Measurements from ENCODE around the gene OR52W1. TPM values are rescaled to one million over a fixed set of nuclear protein-coding genes. Genes with fewer than 3 reads are reported as not detected.

The OR52W1 gene
- total and polyA plus RNA-seq, 10 of the 15 experiments (the other 5 are each of a cell fraction or from before 2014, with no cell fraction given) = not detected

DNA sequence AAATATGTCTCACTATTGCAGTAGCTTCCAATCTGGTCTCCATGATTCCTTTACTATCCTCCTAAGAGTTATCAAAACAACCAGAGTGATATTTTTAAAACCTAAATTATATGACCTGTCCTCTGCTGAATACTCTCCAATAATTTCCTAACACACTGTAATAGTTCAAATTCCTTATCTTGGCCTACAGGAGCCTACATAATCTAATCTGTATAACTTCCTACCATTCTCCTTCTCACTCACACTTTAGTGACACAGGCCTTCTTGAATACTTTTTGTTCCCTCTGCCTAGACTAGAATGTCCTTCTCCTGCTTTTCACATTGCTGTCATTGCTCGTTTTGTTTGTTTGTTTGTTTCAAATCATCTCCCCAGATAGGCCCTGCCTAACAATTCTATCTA lies 26.0 kb downstream of the OR52W1 start (continued):
- TF ChIP-seq NR2C2 (IDR thresholded peaks at IDR 0.05; ENCODE audit: borderline replicate concordance, control insufficient read depth, insufficient read length, low read depth) (no peak), SMC3 (IDR thresholded peaks at IDR 0.05; ENCODE audit: borderline replicate concordance, low read length) (no peak), GABPA (IDR thresholded peaks at IDR 0.05; ENCODE audit: low read depth) (no peak), CBX3 (IDR thresholded peaks at IDR 0.05; ENCODE audit: borderline replicate concordance, low read depth) (no peak)
- TF ChIP-seq, protein P1, sequence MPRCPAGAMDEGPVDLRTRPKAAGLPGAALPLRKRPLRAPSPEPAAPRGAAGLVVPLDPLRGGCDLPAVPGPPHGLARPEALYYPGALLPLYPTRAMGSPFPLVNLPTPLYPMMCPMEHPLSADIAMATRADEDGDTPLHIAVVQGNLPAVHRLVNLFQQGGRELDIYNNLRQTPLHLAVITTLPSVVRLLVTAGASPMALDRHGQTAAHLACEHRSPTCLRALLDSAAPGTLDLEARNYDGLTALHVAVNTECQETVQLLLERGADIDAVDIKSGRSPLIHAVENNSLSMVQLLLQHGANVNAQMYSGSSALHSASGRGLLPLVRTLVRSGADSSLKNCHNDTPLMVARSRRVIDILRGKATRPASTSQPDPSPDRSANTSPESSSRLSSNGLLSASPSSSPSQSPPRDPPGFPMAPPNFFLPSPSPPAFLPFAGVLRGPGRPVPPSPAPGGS (IDR thresholded peaks at IDR 0.05; ENCODE audit: borderline replicate concordance, insufficient read depth, low read depth, low read length, poor library complexity, severe bottlenecking) = no peak

DNA sequence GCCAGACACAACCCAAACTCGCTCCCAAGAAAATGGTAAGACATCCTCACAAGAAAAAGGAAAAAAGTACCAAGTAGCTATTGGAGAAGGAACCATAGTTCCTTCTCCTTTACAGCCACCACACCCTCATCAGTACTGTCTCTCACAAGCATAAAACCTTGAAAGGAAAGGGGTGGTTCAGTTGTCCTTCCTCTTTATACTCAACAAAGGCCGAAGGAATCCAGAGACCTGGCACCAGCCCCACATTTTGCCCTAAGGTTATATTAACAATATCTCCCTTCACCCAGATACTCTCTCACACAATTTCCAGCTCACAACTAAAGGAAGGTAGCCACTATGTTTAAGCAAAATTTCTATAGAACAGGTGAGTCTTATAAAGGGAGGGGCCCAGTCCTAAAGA lies 26.9 kb downstream of the OR52W1 start:
- no peak for FAIRE-seq
- intact Hi-C loops (cut with micrococcal nuclease; ENCODE audit: unreplicated experiment) (no loop called here), in situ Hi-C loops (cut with MboI) (no loop called here)
- no peak for DNase-seq (ENCODE audit: low read depth, low spot score)
- Histone ChIP-seq H3K4me3 (no peak overlapping the region), H3K36me3 (ENCODE audit: control insufficient read depth in 2 of 2, insufficient read depth in 2 of 2, low read length in 1 of 2) (peaks cover 15 to 17% of the 10 kb centered on the region in 2 experiments; a peak in 3 of 4 replicates), H3K4me2 (ENCODE audit: control insufficient read depth, insufficient read depth) (no peak overlapping the region), H2AFZ (ENCODE audit: control insufficient read depth, low read depth, low read length) (no peak overlapping the region), H3K9me3 (replicated peaks; ENCODE audit: control insufficient read depth, insufficient read depth, low read length) (no peaks in the 10 kb centered on the region; the same call in 2 of the 3 replicates), H3K27me3 (replicated peaks in 1 of 2; ENCODE audit: control insufficient read depth in 2 of 2, insufficient read depth in 2 of 2, low read length in 1 of 2) (no peaks in the 10 kb centered on the region), H4K20me1 (ENCODE audit: control insufficient read depth, insufficient read depth) (no peaks in the 10 kb centered on the region), H3K27ac (ENCODE audit: control insufficient read depth, insufficient read depth) (no peak overlapping the region), H3K79me2 (ENCODE audit: control insufficient read depth, insufficient read depth, low read length) (peaks cover 5% of the 10 kb centered on the region), H3K4me1 (ENCODE audit: control insufficient read depth, insufficient read depth, low read length) (peaks cover 3% of the 10 kb centered on the region; the same call in 1 of the 2 replicates), H3K9ac (ENCODE audit: control insufficient read depth, insufficient read depth, low read length) (no peak overlapping the region)
- BruUV-seq (replicated peaks) = no TSS peak
- no peak for ATAC-seq
- CTCF ChIA-PET = no interaction called here
- 100% methylated on average over 2 of the region's 2 CpGs for whole genome bisulfite sequencing (ENCODE audit: insufficient coverage, insufficient replicate concordance, low lambda C conversion rate, missing lambda C conversion rate)
- SMC1A ChIA-PET (ENCODE audit: uncharacterized antibody, unreplicated experiment) = interaction anchor here (1.4 kb wide), 1 partner anchor 10 kb away, joined by 5 read pairs; no protein-coding TSS in a partner anchor
- POLR2A ChIA-PET = interaction anchor here (1.6 kb wide), 1 partner anchor 28 kb away, joined by 4 read pairs; no protein-coding TSS in a partner anchor
- RAD21 ChIA-PET (ENCODE audit: unreplicated experiment) = no interaction called here
- TF ChIP-seq, protein P2, sequence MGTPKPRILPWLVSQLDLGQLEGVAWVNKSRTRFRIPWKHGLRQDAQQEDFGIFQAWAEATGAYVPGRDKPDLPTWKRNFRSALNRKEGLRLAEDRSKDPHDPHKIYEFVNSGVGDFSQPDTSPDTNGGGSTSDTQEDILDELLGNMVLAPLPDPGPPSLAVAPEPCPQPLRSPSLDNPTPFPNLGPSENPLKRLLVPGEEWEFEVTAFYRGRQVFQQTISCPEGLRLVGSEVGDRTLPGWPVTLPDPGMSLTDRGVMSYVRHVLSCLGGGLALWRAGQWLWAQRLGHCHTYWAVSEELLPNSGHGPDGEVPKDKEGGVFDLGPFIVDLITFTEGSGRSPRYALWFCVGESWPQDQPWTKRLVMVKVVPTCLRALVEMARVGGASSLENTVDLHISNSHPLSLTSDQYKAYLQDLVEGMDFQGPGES (IDR thresholded peaks at IDR 0.05) = no peak
- TF ChIP-seq, protein P3, sequence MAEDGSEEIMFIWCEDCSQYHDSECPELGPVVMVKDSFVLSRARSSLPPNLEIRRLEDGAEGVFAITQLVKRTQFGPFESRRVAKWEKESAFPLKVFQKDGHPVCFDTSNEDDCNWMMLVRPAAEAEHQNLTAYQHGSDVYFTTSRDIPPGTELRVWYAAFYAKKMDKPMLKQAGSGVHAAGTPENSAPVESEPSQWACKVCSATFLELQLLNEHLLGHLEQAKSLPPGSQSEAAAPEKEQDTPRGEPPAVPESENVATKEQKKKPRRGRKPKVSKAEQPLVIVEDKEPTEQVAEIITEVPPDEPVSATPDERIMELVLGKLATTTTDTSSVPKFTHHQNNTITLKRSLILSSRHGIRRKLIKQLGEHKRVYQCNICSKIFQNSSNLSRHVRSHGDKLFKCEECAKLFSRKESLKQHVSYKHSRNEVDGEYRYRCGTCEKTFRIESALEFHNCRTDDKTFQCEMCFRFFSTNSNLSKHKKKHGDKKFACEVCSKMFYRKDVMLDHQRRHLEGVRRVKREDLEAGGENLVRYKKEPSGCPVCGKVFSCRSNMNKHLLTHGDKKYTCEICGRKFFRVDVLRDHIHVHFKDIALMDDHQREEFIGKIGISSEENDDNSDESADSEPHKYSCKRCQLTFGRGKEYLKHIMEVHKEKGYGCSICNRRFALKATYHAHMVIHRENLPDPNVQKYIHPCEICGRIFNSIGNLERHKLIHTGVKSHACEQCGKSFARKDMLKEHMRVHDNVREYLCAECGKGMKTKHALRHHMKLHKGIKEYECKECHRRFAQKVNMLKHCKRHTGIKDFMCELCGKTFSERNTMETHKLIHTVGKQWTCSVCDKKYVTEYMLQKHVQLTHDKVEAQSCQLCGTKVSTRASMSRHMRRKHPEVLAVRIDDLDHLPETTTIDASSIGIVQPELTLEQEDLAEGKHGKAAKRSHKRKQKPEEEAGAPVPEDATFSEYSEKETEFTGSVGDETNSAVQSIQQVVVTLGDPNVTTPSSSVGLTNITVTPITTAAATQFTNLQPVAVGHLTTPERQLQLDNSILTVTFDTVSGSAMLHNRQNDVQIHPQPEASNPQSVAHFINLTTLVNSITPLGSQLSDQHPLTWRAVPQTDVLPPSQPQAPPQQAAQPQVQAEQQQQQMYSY (CRISPR knock-in tag; IDR thresholded peaks at IDR 0.05) = no peak
- TF ChIP-seq GABPA (IDR thresholded peaks at IDR 0.05; ENCODE audit: low read depth) (no peak), YBX1 (IDR thresholded peaks at IDR 0.05) (no peak), ZNF622 (IDR thresholded peaks at IDR 0.05) (no peak), ZSCAN29 (IDR thresholded peaks at IDR 0.05) (no peak)
- TF ChIP-seq, protein P4, sequence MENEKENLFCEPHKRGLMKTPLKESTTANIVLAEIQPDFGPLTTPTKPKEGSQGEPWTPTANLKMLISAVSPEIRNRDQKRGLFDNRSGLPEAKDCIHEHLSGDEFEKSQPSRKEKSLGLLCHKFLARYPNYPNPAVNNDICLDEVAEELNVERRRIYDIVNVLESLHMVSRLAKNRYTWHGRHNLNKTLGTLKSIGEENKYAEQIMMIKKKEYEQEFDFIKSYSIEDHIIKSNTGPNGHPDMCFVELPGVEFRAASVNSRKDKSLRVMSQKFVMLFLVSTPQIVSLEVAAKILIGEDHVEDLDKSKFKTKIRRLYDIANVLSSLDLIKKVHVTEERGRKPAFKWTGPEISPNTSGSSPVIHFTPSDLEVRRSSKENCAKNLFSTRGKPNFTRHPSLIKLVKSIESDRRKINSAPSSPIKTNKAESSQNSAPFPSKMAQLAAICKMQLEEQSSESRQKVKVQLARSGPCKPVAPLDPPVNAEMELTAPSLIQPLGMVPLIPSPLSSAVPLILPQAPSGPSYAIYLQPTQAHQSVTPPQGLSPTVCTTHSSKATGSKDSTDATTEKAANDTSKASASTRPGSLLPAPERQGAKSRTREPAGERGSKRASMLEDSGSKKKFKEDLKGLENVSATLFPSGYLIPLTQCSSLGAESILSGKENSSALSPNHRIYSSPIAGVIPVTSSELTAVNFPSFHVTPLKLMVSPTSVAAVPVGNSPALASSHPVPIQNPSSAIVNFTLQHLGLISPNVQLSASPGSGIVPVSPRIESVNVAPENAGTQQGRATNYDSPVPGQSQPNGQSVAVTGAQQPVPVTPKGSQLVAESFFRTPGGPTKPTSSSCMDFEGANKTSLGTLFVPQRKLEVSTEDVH (IDR thresholded peaks at IDR 0.05; ENCODE audit: low read depth, partially characterized antibody) = no peak

Measured in GM12878 (cell line).